ENCODE data around the gene PIP5K1B.

GRCh38 chr9:69045821-69046220 is 340.8 kb downstream of the PIP5K1B start:
- TF ChIP-seq, protein P1, sequence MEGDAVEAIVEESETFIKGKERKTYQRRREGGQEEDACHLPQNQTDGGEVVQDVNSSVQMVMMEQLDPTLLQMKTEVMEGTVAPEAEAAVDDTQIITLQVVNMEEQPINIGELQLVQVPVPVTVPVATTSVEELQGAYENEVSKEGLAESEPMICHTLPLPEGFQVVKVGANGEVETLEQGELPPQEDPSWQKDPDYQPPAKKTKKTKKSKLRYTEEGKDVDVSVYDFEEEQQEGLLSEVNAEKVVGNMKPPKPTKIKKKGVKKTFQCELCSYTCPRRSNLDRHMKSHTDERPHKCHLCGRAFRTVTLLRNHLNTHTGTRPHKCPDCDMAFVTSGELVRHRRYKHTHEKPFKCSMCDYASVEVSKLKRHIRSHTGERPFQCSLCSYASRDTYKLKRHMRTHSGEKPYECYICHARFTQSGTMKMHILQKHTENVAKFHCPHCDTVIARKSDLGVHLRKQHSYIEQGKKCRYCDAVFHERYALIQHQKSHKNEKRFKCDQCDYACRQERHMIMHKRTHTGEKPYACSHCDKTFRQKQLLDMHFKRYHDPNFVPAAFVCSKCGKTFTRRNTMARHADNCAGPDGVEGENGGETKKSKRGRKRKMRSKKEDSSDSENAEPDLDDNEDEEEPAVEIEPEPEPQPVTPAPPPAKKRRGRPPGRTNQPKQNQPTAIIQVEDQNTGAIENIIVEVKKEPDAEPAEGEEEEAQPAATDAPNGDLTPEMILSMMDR (conservative IDR thresholded peaks at IDR 0.05; ENCODE audit: low read length), result no peak
- no peak for TF ChIP-seq EZH2phosphoT487 (IDR thresholded peaks at IDR 0.05; ENCODE audit: borderline replicate concordance)

All from Loucy (cell line).